ENCODE measurements around the gene ANXA5.

- no peak for TF ChIP-seq CTCF (IDR thresholded peaks at IDR 0.05; ENCODE audit: low read depth, low read length)
- no peak for TF ChIP-seq POLR2A (IDR thresholded peaks at IDR 0.05; ENCODE audit: extremely low read depth, insufficient read length)
- TF ChIP-seq MYC (IDR thresholded peaks at IDR 0.05; ENCODE audit: low read depth, low read length) = no peak
Measured at GRCh38 chr4:121676345-121677075, 20.3 kb downstream of the ANXA5 start.

All from NB4 (cell line).